SIG-M5 treated with dmso at 0.1 percent for 504 hours (cell line): ENCODE results near the gene C1QTNF4.
A peak's percentile ranks its signal among the peaks of the same experiment; 100 is the strongest.
"Not testable (repeated sequence)": the region's sequence is repeated elsewhere in the genome, so short reads cannot be mapped to it uniquely, and the experiment has no call there.

ENCODE experiments used
- DNase-seq: peaks from one replicate; lab custom pipeline; 2025; ENCODE audit not compliant: unreplicated experiment; lab: John Stamatoyannopoulos, UW

Gene C1QTNF4

DNA sequence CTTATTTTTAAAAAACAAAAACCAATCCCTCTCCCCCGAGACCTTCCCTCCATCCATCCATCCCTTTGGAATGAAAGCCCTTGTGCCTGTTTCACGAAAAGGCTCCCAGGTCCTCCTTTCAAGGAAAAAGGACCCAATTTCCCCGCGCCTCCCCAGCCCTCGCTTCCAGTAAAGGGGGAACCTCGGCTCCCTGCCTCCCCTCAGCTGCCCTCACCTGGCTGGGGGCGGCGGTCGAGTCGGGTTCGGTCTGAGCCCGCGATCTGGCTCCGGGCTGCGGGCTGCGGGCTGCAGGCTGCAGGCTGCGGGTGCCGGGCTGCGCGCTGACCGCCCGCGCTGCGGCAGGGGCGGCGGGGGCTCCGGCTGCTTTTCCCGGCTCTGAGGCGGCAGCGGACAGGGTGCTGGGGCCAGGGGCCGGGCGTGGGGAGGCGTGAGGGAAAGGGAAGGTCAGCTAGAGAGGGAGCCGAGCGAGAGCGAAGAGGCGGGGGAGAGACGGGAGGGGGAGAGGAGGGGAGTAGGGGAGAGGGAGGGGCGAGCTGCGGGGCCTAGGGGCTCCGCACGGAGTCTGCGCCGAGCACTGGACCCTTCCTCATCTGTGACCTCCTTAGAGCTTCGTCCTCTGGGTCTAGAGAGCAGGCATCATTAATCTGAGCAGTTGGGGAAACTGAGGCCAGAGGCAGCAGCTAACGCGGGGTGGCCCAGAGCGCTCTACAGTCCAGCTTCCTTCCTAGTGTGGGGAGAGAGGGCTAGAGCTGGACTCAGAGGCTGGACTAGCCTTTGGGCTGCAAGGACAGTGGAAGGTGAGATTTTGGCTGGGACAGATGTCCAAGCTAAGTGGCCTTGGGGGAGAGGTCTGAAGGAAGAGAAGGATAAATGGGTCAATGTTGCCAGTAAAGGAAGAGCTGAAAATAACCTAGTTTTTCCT is at the start of gene C1QTNF4:
TSS of gene C1QTNF4 (minus strand) at position 478 of the 922 bp plus-strand sequence. CDS start 3,601 bp downstream, outside the sequence.
- DNase-seq: no peak

DNA sequence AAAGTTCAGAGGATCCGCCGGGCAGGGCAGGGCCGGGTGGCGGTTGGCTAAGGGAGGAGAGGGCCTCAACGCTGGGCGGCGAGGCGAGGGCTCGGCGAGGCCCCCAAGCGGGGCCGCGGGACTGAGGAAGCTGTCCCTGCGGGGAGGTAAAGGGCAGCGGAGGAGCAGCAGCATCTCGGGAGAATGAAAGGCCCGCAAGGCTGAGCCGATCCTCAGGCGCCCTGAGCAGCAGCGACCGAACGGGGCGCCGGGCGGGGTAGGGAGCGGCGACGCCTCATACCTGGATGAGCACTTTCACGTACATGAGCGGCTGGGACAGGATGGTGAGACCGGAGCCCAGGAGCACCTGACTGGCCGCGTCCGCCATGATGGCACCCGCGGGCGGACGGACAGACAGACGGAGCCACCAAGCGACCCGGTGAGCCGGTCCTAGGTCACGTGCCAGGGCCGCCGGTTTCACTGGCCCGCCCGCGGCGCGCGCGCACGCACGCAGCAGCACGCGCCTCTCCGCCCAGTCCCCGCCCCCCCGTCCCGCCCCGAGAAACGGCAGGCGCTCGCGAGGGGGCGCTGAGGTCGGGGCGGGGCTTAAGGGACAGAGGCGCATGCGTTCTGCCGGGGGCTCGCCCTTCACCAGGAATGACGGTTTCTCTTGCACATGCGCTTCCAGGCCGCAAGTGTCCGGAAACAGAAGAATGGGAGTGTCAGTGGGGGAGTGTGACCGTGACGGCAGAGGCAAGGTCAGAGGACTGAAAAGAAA is 48.1 kb upstream of the C1QTNF4 start, which contains the start of gene MTCH2:
TSS of gene MTCH2 (minus strand) at position 461 of the 757 bp plus-strand sequence. CDS start at position 367, 94 bp downstream.
- DNase-seq: peak; percentile 97

DNA sequence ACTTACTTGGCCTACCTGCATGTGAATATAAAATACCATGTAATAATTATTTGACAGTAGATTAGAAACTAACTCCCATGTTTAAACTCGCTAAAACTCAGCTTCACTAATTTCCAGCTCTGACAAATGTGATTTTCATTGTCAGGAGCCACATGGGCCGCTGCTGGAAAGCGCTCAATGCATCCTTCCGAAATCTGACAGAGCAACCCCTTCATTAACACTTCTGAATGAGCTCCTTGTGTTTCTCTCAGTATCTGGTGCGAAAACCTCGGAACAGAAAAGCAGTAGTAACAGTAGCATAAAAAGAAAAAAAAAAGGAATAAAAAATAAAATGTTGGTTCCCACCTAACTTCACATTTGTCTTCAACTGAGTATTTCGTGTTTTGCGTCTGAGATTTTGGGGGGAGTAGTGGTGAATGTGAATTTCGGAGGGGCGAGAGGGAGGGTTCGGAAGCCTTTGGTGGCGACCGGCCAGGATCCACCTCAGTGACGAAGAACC is 47.4 kb upstream of the C1QTNF4 start:
- DNase-seq: no peak

DNA sequence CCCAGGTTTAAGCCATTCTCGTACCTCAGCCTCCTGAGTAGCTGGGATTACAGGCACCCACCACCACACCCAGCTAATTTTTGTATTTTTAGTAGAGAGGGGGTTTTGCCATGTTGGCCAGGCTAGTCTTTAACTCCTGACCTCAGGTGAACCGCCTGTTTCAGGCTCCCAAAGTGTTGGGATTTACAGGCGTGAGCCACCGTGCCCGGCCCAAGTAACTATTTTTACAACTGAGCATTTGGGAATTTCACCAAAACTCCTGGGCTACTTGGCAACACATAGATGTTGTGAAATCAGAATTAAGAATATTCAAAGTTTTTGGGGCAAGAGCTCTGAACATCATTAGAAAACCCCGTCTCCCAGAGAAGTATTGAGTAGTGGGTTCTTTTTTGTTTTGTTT is 46.3 kb upstream of the C1QTNF4 start:
- not testable (repeated sequence) for DNase-seq

DNA sequence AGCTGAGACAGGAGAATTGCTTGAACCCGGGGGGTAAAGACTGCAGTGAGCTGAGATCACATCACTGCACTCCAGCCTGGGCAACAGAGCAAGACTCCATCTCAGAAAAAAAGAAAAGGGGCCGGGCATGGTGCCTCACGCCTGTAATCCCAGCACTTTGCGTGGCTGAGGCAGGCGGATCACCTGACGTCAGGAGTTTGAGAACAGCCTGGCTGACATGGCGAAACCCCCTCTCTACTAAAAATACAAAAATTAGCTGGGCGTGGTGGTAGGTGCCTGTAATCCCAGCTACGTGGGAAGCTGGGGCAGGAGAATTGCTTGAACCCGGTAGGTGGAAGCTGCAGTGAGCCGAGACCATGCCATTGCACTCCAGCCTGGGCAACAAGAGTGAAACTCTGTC is 42.1 kb upstream of the C1QTNF4 start:
- DNase-seq: not testable (repeated sequence)

DNA sequence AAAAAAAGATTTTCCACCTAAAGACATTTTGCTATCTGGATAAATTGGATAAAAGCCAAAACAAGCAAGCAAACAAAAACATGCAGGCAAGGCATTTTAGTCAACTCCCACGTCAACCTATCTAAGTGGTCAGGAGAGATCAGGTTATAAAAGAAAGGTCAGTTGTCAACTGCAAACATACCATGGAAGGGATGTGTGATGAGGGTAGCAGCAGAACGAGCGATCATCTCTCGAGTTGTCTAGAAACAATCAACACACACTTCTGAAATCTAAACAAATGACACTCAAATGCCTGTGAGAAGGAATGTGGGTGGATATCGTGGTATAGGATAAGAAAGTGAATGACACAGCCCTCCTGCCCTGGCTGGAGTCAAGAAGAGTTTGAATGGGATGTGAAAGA is 37.3 kb upstream of the C1QTNF4 start:
- no peak for DNase-seq

DNA sequence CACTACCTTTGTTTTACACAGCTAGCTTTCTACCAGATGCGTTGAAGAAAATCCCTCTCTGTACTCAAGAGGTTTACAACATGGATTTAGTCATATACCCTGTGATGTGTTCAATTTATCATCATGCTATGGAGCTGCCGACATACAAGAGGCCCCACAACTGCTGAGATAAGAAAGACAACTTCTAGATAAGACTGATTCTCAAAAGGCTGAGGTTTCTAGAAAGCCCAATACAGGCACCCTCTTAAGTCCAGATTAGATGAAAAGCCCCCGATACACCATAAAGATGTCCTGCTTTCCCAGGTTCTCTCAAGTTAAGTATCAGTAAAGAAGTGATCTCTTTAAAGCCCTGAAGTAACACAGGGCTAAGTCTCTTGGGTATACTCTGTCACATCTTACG is 33.8 kb upstream of the C1QTNF4 start:
- DNase-seq: no peak

DNA sequence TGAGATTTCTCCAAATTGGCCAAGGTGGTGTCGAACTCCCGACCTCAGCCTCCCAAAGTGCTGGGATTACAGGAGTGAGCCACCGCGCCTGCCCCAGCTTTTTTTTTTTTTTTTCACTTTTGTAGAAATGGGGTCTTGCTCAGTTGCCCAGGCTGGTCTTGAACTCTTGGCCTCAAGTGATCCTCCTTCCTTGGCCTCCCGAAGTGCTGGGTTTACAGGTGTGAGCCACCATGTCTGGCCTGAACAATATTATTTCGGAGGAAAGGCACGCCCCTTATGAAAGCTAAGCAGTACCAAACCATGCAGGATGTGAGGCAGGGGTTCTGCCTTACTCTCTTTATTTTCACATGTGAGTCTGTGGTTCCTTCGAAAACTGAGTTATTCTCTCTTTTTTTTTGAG is 32.0 kb upstream of the C1QTNF4 start:
- DNase-seq: no peak

DNA sequence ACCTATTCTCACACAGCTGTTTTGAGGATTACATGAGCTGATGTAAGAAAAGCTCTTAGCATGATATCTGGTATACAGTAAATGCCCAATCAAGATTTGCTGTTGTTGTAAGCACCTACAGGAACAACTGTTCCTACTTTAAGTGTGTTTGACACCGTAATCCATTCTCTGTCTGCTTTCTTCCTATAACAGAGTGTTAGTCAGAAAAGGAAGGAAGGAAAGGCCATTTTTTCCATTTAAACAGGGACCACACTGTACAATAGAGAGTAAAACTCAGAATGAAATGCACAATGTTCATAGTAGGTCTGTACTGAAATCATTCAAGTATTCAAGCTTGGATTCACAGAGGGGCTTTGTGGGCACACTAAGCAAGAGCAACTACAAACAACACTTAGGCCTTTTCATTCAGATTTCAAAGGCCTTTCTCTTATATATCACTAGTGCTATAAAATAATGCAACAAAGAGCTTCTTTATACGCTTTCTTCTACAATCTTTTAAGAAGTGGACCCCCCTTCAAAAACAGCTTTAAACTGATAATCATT is 26.7 kb upstream of the C1QTNF4 start:
- DNase-seq: no peak

DNA sequence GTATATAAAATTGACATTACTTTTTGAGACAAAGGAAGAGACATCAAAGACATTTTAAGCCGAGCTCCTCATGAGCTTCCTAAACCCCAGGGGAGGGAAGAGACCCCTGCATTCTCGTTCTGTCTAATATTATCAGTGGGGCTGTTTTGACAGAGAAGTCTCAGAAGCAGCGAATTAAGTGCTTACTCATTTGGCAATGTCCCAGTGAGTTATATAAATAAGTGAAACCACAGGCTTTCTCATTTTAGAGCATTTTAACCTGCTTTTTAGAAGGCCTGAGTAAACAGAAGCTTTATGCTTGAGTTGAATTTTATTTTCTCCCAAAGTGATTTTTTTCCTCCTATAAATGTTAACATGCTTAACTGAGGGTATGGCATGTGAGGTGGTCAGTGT is 23.2 kb upstream of the C1QTNF4 start:
- DNase-seq: no peak

DNA sequence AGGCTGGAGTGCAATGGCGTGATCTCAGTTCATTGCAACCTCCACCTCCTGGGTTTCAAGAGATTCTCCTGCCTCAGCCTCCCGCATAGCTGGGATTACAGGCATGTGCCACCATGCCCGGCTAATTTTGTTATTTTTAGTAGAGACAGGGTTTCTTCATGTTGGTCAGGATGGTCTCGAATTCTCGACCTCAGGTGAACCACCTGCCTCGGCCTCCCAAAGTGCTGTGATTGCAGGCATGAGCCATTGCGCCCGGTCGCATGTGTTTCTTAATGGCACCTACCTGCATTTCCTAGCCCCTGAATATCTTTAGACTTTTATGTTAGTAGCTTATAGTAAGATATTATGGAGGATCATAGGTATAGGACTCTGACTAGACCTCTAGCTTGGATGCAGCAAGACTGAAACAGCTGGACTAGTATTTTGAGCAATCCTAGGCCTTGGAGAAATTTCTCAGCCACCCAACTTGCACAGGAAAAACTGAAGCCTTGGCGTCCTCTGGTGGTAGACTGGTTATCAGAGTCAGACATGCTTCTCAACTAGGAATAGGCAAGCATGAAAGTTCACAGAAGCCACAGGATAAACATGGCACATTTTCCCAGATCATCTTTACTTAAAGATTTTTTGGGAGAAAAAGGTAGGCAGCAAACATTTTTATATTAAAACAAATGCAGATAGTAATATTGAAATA is 22.7 kb upstream of the C1QTNF4 start:
- peak; percentile 35 for DNase-seq

DNA sequence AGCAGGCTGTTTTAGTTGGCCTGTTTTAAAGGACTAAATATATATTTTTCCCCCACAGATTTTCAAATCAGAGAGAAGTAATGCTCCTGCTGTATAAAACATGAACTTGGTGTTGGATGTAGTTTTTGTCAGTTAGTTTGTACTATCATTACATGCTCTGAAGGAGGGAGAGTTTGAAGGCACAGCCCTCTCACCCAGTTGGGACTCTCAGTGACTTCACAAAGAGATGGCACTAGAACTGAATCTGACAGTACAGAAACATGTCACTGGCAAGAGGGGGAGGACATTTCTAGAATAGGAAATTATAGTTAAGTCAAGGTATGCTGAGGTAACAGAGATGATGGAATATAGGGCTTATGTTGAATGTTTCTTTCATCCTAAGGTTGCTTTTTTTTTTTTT is 21.0 kb upstream of the C1QTNF4 start:
- no peak for DNase-seq

DNA sequence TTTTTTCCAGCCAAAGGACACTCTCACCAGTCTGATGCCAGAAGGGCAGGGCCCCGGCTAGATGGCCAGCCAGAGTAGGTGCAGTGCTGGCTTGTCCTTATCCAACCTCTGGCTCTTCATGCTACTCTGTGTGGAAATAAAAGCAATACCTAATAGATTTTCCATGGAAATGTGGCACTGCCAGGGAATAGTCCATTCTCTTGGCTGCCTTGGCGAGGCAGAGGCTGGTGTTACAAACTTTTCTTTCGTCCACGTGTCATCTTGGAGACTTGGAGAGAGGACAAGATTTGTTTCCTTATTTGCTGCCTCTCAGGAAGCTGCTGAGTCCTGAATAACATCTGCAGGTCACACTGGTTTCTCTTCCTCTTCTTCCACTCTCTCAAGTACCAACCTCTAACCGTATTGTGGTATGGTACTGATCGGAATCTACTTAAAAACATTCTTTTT is 17.2 kb upstream of the C1QTNF4 start:
- DNase-seq: peak; percentile 86

DNA sequence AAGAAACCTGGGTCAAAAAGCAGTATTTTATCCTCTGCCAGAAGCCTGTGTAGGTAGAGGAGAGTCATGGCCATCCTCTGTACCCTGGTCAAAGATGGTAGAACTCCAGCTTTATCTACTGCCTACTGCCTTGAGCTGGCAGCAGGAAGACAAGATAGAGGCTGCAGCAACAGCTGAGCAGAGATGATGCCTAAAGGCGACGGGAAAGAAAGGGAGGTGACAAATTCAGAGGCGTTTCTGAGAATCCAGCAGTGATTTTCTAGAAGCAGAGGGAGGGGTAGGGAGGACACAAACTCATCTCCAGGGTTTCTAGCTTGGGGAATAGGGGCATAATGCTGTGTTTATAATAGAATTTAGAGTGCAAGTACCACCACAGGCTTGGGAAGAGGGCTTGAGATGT is 15.5 kb upstream of the C1QTNF4 start:
- no peak for DNase-seq

DNA sequence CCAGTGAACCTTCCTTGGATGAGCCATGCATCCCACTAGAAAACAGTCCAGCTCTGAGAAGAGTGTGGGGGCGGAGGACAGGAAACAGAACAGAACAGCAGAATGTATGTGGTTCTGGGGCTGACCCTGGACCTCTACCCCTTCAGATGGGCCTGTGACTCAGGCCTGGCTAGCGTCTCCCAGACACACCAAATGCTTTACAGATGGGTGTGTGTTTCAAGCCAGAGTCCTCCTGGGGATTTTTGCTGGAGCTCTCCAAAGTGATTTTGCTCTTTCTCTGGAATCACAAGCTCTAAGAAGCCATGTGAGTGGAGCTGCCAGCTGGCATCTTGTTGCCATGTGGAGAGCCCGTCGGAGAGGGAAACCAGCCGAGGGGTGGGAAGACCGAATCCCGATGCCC is 13.2 kb upstream of the C1QTNF4 start:
- no peak for DNase-seq

DNA sequence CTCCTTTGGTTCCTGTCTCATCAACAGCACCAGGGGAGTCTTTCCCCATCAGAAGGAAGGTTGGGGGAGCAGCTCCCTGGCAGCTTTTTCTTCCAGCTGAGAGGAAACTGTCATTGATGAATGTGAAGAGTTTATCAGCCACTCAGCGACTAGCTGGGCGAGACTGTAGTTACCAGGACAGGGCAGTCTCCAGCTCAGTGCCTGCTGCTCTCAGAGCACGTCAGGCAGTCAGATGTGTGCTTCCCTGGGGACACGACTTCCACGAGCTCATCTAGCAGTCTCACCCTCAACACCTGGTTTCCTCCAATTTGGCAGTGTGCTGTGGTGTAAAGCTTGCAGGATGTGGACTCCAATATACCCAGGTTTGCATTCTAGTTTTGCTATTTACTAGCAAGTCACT is 12.5 kb upstream of the C1QTNF4 start:
- no peak for DNase-seq

DNA sequence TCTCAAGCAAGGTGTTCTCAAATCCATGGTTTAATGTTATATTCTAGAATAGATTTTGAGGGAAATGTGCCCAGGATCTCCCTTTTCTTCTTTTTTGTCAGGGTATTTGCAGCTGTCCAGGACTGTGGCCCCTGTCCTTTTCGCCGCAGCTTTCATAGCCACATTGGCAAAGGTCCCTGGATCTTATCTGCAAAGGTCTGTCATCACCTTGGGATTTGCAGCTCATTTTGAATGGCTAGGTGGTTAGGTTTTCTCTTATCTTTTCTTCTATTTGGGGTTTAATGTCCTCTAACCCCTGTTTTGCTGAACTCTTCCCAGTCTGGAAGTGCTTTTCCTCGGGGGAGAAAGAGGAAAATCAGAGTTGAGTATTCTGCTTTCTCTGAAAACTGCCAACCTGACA is 11.7 kb upstream of the C1QTNF4 start:
- DNase-seq: no peak

DNA sequence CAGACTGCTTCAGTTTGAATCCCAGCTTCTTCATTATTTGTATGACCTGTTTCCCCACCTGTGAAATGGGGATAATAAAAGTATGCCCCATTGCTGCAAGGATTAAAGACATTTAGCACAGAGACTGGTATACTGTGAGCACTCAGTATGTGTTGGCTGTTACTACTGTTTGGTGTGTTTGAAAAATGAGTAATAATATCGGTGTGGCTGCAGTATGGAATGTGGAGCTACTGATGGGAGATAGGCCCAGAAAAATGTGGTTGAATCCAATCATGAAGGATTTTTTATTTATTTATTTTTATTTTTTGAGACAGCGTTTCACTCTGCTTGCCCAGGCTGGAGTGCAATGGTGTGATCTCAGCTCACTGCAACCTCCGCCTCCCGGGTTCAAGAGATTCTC is 9.1 kb upstream of the C1QTNF4 start:
- DNase-seq: no peak

DNA sequence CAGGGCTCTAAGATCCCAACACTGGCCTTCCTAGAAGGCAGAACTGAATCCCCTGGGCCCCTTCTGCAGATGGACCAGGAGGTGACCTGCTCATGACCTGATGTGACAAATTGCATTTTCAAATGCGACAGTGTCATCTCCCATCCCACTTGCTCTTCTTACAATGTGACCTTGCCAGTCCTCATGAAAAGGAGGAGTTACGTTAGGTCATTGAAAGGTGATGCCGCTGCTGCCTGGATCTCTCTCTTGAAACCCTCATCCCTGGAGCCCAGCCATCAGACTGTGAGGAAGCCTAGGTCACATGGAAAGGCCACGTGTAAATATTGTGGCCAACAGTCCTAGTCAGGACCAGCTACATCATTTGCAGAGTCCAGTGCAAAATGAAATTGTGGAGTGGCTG is 5.7 kb upstream of the C1QTNF4 start:
- no peak for DNase-seq

DNA sequence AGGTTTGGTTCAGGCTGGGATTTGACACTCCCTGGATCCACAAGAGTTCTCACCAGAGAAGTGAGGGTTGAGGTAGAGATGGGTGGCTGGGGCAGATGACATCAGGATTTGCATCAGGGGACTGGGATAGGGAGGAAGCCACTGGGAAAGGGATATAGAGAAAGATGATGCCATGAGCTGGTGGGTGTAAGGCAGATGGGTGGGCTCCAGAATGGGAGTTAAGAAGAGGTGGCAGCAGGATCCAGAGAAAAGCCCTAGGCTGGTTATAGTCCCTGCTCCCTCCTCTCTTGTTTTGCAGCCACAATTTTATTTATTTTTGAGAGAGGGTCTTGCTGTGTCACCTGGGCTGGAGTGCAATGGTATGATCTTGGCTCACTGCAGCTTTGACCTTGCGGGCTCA is 1.8 kb upstream of the C1QTNF4 start:
- no peak for DNase-seq

DNA sequence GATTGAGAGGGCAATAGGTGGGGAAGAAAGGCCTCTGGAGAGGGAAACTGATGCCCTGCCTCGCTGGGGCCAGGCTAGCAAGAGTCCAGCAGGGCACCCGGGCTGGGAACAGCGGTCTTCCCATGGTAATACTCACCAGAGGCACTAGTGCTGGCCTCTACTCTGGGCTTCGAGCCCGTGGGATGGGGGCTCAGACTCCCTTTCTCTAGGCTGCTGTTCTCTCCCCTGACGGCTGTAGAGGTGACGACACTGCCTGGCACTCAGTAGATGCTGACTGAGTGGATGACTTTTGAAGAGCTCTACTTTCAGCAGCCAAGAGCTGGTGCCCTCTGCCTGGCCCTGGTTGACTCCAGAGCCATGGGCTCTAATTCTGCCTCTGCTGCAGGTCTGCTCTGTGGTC is 818 bp upstream of the C1QTNF4 start:
- DNase-seq: no peak
